HG02642 (cell line): ENCODE data around the gene CD101.

ENCODE experiments used
- ATAC-seq: cut with Tn5 transposase; IDR thresholded peaks from one replicate; pipeline ENCODE4 v1.9.1; 2021; ENCODE audit warnings: mild to moderate bottlenecking; ENCODE audit not compliant: unreplicated experiment, poor library complexity

Gene CD101

GRCh38 chr1:117047271-117047670 lies 45.7 kb downstream of the CD101 start:
- ATAC-seq: no peak

- ATAC-seq: no peak
Measured at GRCh38 chr1:117049857-117050256, 48.3 kb downstream of the CD101 start.

GRCh38 chr1:117051224-117052064 lies 49.9 kb downstream of the CD101 start:
- peak; percentile 89 for ATAC-seq

- ATAC-seq: no peak
Measured at GRCh38 chr1:117054068-117054467, 52.5 kb downstream of the CD101 start.

GRCh38 chr1:117058810-117059209 lies 57.2 kb downstream of the CD101 start:
- ATAC-seq: no peak

- ATAC-seq: peak; percentile 39
Measured at GRCh38 chr1:117059334-117059677, 57.7 kb downstream of the CD101 start.

DNA sequence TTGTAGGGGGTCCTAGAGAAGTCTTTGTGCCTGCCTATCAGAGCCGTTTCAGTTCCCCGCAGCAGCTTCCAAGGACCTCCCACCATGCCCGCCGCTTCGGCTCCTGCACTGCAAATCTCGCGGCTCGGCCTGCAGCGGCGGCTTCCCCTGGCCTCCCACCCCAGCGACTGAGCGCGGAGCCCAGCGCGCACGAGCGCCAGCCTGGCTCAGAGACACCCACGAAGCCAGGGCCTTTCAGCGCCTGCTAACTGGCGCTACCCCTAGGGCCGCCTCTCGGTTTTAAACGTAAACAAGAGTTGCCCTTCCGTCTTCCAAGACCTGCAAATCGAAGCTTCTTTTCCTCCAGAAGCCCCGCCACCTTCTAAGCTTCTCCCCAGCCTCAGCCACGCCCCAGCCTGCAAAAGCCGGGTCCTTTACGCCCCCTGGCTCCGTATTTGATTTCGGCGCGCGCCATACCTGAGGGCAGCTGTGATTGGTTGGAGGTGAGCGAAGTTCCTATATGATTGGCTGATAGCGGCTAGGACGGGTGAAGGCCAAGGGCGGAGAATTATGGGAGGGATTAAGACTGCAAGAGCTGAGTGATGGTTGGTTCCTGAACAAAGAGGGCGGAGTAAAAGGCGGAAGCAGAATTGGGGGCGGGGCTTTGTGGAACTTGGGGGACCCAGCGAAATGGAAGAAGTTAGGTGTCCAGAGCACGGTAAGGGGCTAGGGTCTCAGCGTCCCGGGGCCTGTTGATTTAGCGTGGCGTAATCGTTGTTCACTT lies 58.3 kb downstream of the CD101 start, which contains the start of gene TTF2:
TTF2 (plus strand) TSS at position 649 of the 763 bp plus-strand sequence; CDS start at position 670, 21 bp downstream.
- peak; percentile 95 for ATAC-seq

DNA sequence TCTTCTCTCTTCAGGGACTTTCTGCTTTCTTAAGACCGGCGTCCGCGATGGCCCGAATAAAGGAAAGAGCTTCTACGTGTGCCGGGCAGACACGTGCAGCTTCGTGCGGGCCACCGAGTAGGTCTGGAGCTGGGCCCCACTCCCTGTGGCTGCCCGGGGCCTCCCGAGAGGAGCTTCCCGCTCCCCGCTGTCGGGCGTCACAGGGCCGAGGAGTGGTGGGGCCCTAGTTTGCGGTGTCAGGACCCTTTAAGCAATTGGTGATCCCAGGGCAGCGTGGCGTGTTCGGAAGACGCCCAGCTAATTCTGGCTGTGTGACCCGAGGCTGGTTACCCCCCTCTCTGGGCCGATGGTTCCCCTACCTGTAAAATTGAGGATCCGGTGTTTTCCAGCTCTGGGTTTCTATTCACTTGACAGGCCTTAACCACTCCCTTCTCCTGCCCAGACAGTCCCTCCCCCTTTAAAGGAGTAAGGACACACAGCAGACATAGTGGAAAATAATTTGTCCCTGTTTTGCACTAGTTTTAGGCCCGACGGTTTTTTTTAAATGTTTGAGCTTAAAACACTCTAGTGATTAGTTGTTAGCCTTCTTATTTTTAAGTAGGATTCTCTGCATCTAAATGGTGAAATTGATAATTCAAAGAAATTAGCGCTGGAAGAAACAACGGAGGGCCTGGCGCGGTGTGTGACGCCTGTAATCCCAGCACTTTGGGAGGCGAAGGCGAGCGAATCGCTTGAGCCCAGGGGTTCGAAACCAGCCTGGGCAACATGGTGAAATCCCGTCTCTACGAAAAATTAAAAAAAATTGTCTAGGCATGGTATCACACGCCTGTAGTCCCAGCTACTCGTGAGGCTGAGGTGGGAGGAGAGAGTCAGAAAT lies 59.1 kb downstream of the CD101 start:
- ATAC-seq: peak; percentile 16

DNA sequence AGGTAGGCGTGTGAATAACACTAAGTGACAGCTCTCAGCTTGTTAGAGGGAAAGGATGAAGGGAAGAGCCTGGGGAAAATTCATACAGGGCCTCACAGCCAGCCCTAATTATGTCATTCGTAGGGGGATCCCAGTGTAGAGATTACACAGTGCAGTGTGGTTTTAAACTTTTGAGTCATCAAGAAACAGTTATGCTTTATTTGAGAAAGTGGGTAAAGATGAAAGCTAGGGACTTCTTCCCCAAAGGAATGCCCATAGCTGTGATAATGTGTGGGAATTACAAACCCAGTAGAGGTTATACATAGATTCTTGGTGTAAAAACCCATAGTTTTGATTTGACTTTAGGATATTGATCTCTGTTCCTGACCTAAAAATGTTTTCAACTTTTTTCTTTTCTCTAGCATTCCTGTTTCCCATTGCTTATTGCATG lies 60.4 kb downstream of the CD101 start:
- peak; percentile 23 for ATAC-seq

GRCh38 chr1:117066367-117066766 lies 64.8 kb downstream of the CD101 start:
- no peak for ATAC-seq

DNA sequence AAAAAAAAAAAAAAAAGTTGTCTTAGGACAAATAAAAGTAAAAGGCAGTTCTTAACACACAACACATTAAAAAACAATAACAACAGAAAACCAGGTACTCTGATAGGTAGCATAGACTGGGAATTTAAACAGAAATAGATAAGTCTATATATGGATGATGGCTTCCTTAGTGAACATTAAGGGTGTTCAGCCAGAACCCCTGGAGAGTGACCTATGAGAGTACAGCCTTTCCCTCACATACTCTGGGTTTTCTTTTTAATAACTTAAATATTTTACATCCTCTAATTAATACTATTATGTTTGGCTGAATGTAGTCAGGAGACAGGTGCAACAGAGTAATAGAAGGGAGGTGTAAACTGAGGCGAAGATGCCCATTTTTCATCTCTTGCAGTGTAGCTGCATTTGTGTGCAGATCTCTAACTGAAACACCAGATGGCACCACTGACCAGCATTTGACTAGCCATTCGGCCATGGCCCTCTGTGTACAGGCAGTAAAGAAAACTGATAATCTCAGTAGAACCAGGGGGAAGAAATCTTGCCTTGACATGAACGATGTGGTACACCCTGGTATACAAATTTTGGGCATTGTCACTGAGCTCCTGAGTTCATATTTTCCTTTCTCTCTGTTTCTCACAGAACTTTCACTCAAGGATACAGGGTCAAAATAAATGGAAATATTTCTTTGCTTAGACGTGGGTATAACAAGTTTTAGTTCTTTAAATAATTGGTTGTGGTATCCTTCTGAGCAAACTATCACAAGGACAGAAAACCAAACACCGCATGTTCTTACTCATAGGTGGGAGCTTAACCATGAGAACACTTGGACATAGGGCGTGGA lies 66.2 kb downstream of the CD101 start:
- peak; percentile 70 for ATAC-seq

GRCh38 chr1:117068580-117068979 lies 67.0 kb downstream of the CD101 start:
- no peak for ATAC-seq

- ATAC-seq: no peak
Measured at GRCh38 chr1:117069220-117069844, 67.8 kb downstream of the CD101 start.

DNA sequence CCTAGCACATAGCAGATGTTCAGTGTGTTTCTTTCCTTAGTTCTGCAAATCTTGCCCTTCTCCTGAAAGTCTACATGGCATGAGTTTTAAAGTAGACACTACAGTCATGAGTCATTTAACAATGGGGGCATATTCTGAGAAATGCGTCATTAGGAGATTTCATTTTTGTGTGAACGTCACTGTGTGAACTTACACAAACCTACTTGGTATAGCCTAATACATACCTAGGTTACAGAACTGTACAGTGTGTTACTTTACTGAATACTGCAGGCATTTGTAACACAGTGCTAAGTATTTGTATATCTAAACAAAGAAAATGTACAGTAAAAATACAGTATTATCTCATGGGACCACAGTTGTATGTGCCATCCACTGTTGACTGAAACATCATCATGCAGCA lies 68.6 kb downstream of the CD101 start:
- ATAC-seq: no peak

DNA sequence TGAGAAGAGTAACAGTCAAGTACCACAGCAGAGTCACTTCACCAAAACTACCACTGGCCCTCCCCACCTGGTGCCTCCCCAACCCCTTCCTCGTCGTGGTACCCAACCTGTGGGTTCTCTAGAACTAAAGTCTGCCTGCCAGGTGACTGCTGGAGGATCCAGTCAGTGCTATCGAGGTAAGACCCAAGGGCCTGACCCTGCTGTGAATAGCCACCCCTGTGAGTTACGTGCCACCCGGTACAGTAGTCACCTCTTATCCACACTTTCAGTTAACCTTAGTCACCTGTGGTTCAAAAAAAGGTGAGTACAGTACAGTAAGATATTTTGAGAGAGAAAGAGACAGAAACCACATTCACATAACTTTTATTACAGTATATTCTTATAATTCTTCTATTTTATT lies 75.1 kb downstream of the CD101 start:
- ATAC-seq: no peak

GRCh38 chr1:117077267-117077666 lies 75.7 kb downstream of the CD101 start:
- no peak for ATAC-seq

- no peak for ATAC-seq
Measured at GRCh38 chr1:117079737-117080136, 78.2 kb downstream of the CD101 start.

DNA sequence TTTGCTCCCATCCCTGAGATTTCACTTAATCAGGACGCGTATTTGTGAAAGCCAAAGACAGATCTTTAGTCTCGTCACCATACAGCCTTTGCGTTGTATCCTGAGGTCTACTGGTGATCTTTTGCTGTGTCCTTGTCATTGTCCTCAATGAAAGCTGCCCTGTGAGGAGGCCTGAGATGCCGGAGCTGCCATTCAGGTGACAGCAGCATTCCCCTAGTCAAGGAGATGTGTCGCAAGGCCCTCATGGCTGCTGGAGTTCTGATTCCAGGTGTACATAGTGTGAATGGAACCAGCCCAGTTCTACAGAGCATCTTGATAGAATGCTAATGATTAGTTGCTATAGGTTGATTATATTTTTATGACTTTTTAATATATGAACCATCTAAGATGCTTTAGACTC lies 82.7 kb downstream of the CD101 start:
- no peak for ATAC-seq
